ENCODE results near the gene IFFO2. TPM values are rescaled to one million over a fixed set of nuclear protein-coding genes. Genes with fewer than 3 reads are reported as not detected.
"Not testable (repeated sequence)": the region's sequence is repeated elsewhere in the genome, so short reads cannot be mapped to it uniquely, and the experiment has no call there.

Gene IFFO2
- total and polyA plus RNA-seq, 7 donors = 1.2 to 35.0 (median 8.6) TPM

GRCh38 chr1:18893120-18893519 lies 63.4 kb downstream of the IFFO2 start:
- intact Hi-C loops (cut with DNase I) = no loop called here
- WGBS, 2 donors = 95 to 96% methylated on average over 7 of the region's 7 CpGs
- Histone ChIP-seq H3K9me3 (no peaks in the 10 kb centered on the region), H3K36me3 (peaks cover 0 to 7% (median 0%) of the 10 kb centered on the region in 4 donors), H3K27ac (no peak overlapping the region), H3K4me3 (no peak overlapping the region), H3K27me3 (no peaks in the 10 kb centered on the region), H3K4me1 (peaks cover 0 to 7% (median 4%) of the 10 kb centered on the region in 4 donors)
- no peak for DNase-seq
- TF ChIP-seq CTCF (IDR thresholded peaks at IDR 0.05) (no peak), POLR2A (IDR thresholded peaks at IDR 0.05) (no peak), EP300 (IDR thresholded peaks at IDR 0.05) (no peak), POLR2AphosphoS5 (IDR thresholded peaks at IDR 0.05) (no peak)

- H3K4me3 ChIP-seq; H3K4me1 ChIP-seq; H3K9me3 ChIP-seq; intact Hi-C loops (cut with DNase I); DNase-seq; H3K27me3 ChIP-seq; H3K36me3 ChIP-seq; H3K27ac ChIP-seq: not testable (repeated sequence)
- 94 to 95% methylated on average over 7 of the region's 7 CpGs for WGBS, 2 donors
Measured at GRCh38 chr1:18891858-18892257, 64.6 kb downstream of the IFFO2 start.

- H3K27me3 ChIP-seq = no peaks in the 10 kb centered on the region
- peaks cover 0 to 7% (median 0%) of the 10 kb centered on the region in 4 donors for H3K36me3 ChIP-seq
- TF ChIP-seq POLR2A (IDR thresholded peaks at IDR 0.05) (no peak), POLR2AphosphoS5 (IDR thresholded peaks at IDR 0.05) (no peak), CTCF (IDR thresholded peaks at IDR 0.05) (no peak), EP300 (IDR thresholded peaks at IDR 0.05) (no peak)
- H3K27ac ChIP-seq = peak overlapping the region in 3 of 4 donors; percentile 31 to 58 (median 49)
- no peaks in the 10 kb centered on the region for H3K9me3 ChIP-seq
- intact Hi-C loops (cut with DNase I) = no loop called here
- H3K4me3 ChIP-seq = no peak overlapping the region
- whole genome bisulfite sequencing, 2 donors = 88 to 93% methylated on average over 7 of the region's 7 CpGs
- no peak for DNase-seq
- peaks cover 0 to 7% (median 4%) of the 10 kb centered on the region in 4 donors for H3K4me1 ChIP-seq
Measured at GRCh38 chr1:18891426-18891780, 65.1 kb downstream of the IFFO2 start.

- Histone ChIP-seq H3K27ac (peak overlapping the region; percentile 26 to 58 (median 40)), H3K36me3 (peaks cover 0 to 7% (median 0%) of the 10 kb centered on the region in 4 donors), H3K4me1 (peaks cover 0 to 7% (median 4%) of the 10 kb centered on the region in 4 donors), H3K9me3 (no peaks in the 10 kb centered on the region), H3K4me3 (no peak overlapping the region), H3K27me3 (no peaks in the 10 kb centered on the region)
- TF ChIP-seq POLR2AphosphoS5 (IDR thresholded peaks at IDR 0.05) (no peak), EP300 (IDR thresholded peaks at IDR 0.05) (no peak), POLR2A (IDR thresholded peaks at IDR 0.05) (no peak), CTCF (IDR thresholded peaks at IDR 0.05) (no peak)
- intact Hi-C loops (cut with DNase I) = no loop called here
- 76 to 77% methylated on average over 6 of the region's 6 CpGs for WGBS, 2 donors
- no peak for DNase-seq
Measured at GRCh38 chr1:18890706-18891425, 65.6 kb downstream of the IFFO2 start.

GRCh38 chr1:18886003-18886335 lies 70.5 kb downstream of the IFFO2 start:
- Histone ChIP-seq H3K36me3 (peaks cover 0 to 21% (median 3%) of the 10 kb centered on the region in 4 donors), H3K27me3 (no peaks in the 10 kb centered on the region), H3K27ac (no peak overlapping the region), H3K4me1 (peaks cover 0 to 6% (median 1%) of the 10 kb centered on the region in 4 donors), H3K9me3 (no peaks in the 10 kb centered on the region), H3K4me3 (no peak overlapping the region)
- no peak for DNase-seq
- TF ChIP-seq POLR2AphosphoS5 (IDR thresholded peaks at IDR 0.05) = no peak
- no peak for TF ChIP-seq CTCF (IDR thresholded peaks at IDR 0.05)
- TF ChIP-seq EP300 (IDR thresholded peaks at IDR 0.05) = no peak
- TF ChIP-seq POLR2A (IDR thresholded peaks at IDR 0.05) = no peak
- 98 to 100% methylated on average over 1 of the region's 1 CpG for WGBS, 2 donors
- intact Hi-C loops (cut with DNase I) = no loop called here
